Jurkat, Clone E6-1 (cell line): ENCODE data around the gene TOM1L2. TPM values are rescaled to one million over a fixed set of nuclear protein-coding genes. Genes with fewer than 3 reads are reported as not detected.

ENCODE experiments used
- DNase-seq: peaks from one replicate; pipeline ENCODE4 v3.0.0-alpha.2; 2011; ENCODE audit warnings: low read depth, low spot score
- H3K4me3 ChIP-seq: 2 replicates; pipeline ENCODE4 v1.5.1; 2011; ENCODE audit warnings: mild to moderate bottlenecking, low read length, control low read depth, moderate library complexity
- polyA plus RNA-seq: library from polyadenylated mRNA; unstranded; fragments of >200 nt; gene quantifications from one replicate; pipeline ENCODE4 v1.2.1, GENCODE V29; 2012; ENCODE audit warnings: missing spikeins; ENCODE audit not compliant: insufficient read length, insufficient read depth

The TOM1L2 gene
- 9.6 TPM for polyA plus RNA-seq

DNA sequence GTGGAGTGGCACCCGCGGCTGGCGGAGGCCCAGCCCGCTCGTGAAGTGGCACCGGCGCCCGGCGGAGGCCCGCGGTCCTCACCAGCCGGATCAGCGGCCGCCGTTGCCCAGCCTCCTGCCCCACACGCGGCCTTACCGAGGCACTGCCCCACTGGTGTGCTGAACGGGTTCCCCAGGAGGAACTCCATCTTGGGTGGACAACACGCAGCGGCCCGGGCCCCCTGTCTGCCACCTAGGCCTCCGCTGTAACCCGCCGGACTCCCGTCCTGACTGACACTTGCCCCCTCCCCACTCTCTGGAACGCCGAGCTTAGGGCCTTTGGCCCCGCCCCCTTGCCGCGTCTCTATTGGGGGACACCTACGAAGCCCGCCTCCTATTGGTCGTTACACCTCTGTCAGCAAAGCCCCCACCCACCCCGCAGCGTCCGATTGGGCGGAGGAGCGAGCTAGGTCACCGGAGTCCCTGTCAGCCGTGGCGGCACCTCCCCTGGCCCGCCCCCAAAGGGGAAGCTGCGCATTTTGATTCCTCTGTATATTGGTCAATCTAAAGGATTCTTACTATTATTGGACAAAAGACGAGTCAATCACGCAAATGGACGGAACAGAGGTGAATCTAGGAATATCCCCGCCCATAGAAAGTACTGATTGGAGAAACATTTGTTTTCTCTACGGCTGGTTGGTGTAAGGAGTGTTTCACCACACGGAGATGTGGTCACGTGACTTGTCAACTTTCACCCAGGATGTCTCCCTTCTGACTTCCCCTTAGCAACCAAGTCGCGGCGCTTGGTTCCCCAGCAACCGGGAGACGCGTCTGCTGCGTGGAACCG, at the start of gene TOM1L2, which contains the start of gene DRC3:
TSS of gene TOM1L2 (minus strand) at position 275 of the 826 bp plus-strand sequence. CDS start at position 188, 87 bp downstream.
TSS of gene DRC3 (plus strand) at position 737 of the 826 bp plus-strand sequence. CDS start 4,737 bp downstream, outside the sequence.
- DNase-seq: peak; percentile 100
- H3K4me3 ChIP-seq: peak within 1 kb of the TSS; percentile 64

DNA sequence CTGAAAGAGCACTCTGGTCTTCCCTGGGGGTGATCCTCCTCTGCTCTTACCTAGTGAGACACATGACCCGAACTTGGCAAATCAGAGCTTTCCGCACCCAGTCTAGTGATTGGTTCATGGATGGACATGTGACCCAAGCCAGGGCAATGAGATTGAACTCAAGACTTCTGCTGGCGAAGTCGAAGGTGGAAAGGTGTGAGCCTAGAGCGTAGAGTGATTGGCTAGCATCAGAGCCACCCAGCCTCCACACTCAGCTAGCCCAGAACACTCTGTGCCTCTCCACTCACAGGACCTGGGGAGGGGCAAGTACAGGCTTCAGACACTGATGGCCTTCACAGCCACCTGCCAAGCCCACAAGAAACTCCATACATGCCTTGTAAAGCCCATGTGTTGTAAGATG, 49.2 kb upstream of the TOM1L2 start:
- DNase-seq: no peak
- H3K4me3 ChIP-seq: no peak overlapping the region

GRCh38 chr17:18020971-18021370, 48.8 kb upstream of the TOM1L2 start:
- no peak for DNase-seq
- H3K4me3 ChIP-seq: no peak overlapping the region

DNA sequence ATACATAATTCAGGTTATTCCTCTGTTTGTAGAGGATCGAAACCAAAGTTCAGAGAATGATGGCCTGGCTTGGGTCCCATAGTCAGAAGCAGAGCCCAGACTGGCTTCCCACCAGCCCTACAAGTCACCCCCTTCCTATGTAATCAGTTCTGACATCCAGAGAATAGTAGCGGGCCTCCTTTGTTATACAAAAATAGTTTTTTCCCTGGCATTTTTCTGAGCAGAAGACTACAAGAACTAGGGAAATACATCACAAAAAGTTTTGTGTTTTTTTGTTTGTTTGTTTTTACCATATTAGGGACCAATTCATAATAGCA, 47.6 kb upstream of the TOM1L2 start:
- no peak for DNase-seq
- no peak overlapping the region for H3K4me3 ChIP-seq

- no peak for DNase-seq
- no peak overlapping the region for H3K4me3 ChIP-seq
Measured at GRCh38 chr17:18018411-18018921, 46.3 kb upstream of the TOM1L2 start.

DNA sequence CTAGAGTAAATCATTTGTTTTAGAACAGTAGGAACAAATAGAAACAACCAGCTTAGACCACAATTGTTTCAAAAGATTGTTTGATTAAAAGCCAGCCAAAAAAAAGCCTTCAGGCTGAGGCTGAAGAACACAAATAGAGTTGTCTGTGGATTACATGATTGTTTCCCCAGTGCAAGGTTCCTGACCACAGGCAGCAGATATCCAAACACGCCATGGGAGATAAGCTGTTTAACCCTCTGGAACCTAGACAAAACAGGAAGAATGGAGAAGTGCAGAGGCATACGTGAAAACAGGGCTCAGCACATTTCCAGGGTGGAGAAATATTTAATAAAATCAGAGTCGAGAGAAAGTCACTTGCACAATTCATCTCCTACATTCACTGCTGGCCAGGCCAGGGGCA, 45.8 kb upstream of the TOM1L2 start:
- no peak overlapping the region for H3K4me3 ChIP-seq
- DNase-seq: no peak

DNA sequence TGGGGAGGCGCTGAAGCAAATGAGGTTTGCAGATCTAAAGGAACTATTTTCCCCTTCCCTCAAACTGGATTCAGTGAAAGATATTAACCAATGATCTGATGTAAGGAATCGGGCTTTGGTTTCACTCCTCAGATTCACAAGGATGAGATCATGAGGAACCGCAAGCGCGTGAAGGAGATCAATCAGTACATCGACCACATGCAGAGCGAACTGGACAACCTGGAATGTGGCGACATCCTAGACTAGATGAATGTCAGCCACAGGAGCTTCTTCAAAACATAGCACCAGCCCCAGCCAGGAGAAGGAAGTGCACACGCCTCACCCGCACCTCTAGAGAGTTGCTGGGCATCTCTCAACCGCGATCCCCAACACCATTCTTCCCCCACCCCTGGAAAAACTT, 44.2 kb upstream of the TOM1L2 start:
- no peak overlapping the region for H3K4me3 ChIP-seq

GRCh38 chr17:18015593-18015992, 43.4 kb upstream of the TOM1L2 start:
- no peak for DNase-seq
- no peak overlapping the region for H3K4me3 ChIP-seq

More for the DNA sequence above, 44.2 kb upstream of the TOM1L2 start:
- no peak for DNase-seq

DNA sequence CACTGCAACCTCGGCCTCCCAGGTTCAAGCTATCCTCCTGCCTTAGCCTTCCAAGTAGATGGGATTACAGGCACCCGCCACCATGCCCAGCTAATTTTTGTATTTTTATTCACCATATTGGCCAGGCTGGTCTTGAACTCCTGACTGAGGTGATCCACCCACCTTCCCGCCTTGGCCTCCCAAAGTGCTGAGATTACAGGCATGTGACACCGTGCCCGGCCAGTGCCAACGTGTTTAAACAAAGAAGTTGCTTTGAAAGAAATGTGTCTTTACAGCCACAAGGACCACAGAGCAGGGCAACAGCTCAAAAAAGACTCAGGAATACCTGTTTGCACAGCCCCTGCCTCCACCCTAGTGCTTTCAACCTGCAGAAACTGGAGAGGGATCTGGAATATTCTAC, 41.8 kb upstream of the TOM1L2 start:
- DNase-seq: no peak
- H3K4me3 ChIP-seq: no peak overlapping the region

- DNase-seq: no peak
- no peak overlapping the region for H3K4me3 ChIP-seq
Measured at GRCh38 chr17:18011286-18011685, 39.1 kb upstream of the TOM1L2 start.

DNA sequence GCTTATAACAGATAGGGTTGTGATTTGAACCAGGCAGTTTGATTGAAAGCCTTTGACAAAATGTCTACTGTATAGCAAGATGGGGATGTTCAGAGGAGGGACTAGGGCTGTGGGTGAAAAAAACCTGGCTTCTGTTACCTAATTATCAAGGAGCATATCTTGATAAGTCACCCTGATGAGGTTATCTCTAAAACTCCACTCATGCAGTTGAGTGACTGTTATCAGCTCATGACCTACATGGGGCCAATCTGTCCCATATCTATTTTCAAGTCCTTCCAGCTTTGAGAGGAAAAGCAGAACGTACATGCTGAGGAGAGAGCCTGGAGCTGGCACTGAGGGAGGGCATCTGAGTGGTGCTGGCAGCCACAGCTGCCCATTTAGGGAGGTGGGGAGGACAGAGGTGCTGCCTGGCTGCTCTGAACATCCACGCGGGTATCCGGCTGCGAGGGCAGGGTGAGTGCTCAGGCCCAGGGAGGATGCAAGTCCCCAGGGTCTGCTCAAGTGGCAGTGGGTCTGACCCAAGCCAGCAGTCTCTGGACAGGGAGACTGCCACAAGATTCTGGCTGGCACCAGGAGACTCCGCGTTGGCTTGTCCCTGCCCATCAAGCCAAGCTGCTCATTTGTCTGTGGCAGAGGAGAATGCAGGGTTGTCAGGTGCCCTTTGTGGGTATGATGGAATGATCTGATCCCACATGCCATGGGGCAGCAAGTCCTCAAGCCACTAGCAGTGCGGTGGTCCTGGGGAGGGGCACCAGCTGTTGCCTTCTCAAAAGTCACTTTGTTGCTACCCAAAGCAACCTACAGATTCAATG, 37.6 kb upstream of the TOM1L2 start:
- no peak overlapping the region for H3K4me3 ChIP-seq
- no peak for DNase-seq

DNA sequence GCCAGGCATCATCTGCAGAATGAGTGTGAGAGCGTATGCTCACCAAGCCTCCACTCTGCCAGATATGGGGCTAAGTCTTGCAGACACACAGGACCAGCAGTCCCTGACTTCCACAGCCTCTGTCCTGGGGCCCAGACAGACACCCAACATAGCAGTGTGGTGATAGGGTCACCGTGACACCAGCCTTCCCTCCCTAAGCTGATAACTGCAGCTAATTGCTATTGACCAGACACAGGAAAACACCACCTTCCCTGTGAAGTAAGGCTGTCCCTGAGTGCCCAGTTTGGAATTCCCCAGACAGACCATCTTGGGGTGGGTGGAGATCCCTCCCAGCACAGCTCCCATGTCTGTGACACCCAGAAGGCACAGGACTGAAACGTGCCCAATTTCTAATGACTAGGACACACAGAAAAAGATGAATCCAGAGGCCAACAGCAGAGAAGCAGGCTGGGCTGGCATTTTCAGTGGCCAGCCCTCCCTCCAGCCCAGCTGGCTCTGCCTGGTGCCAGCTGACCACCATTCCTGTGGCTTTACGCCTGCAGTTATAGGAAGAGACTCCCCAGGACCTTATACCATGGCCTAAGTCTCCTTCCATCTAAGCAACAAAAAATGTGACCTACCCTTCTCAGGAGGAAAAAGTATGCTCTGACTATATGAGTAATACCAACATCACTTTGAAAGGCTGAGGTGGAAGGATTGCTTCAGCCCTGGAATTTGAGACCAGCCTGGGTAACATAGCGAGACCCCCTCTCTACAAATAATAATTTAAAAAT, 36.5 kb upstream of the TOM1L2 start:
- no peak for DNase-seq
- H3K4me3 ChIP-seq: no peak overlapping the region

DNA sequence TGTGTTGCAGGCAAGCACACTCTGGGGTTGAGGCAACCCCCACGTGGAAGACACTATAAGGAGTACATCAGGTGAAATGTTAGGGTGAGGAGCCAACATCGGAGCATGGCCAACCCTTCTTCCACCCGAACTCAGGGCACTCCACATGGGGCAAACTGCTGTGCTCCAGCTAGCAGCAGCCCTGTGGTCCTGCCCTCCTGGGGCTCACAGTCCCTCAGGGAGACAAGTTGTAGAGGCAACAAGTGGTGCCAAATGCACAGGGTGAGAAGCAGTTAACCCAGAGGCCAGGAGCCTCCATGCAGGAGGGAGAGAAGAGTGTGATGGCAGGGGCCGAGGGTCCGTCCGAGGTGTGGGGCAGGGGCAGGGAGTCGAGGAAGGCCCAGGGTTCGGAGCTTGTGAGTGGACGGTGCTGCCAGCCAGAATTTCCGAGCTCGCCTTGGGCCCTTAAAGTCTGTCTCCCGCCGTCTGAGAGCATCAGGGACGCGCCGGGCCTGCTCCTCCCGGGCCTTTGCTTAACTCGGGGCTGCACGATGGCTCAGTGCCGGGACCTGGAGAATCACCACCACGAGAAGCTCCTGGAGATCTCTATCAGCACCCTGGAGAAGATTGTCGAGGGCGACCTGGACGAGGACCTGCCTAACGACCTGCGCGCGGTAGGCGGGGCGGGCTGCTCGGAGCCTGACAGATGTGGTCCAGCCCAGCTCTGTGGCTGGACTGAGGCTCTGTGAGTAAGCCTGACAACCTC, 34.5 kb upstream of the TOM1L2 start:
- DNase-seq: no peak

GRCh38 chr17:18005496-18005895, 33.3 kb upstream of the TOM1L2 start:
- DNase-seq: no peak
- no peak overlapping the region for H3K4me3 ChIP-seq

More for the DNA sequence above, 34.5 kb upstream of the TOM1L2 start:
- no peak overlapping the region for H3K4me3 ChIP-seq

GRCh38 chr17:18004884-18005305, 32.7 kb upstream of the TOM1L2 start:
- DNase-seq: no peak
- no peak overlapping the region for H3K4me3 ChIP-seq

GRCh38 chr17:18004345-18004744, 32.1 kb upstream of the TOM1L2 start:
- no peak overlapping the region for H3K4me3 ChIP-seq
- no peak for DNase-seq

- H3K4me3 ChIP-seq: no peak overlapping the region
- no peak for DNase-seq
Measured at GRCh38 chr17:18002171-18002570, 30.0 kb upstream of the TOM1L2 start.

DNA sequence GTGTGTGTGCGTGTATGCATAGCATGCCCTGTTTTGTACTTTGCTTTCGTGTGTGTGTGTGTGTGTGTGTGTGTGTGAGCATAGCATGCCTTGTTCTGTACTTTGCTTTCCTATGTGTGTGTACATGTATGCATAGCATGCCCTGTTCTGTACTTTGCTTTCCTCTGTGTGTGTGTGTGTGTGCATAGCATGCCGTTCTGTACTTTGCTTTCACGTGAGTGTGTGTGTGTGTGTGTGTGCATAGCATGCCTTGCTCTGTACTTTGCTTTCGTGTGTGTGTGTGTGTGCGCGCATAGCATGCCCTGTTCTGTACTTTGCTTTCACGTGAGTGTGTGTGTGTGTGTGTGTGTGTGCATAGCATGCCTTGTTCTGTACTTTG, 27.8 kb upstream of the TOM1L2 start:
- no peak overlapping the region for H3K4me3 ChIP-seq
- no peak for DNase-seq
